NCI-H146 treated with DMSO at 0.1 percent for 48 hours (cell line): ENCODE results near the gene PDIA3.
"Not testable (repeated sequence)": the region's sequence is repeated elsewhere in the genome, so short reads cannot be mapped to it uniquely, and the experiment has no call there.

ENCODE experiments used
- DNase-seq: peaks from one replicate; lab custom pipeline; 2025; ENCODE audit not compliant: unreplicated experiment; lab: John Stamatoyannopoulos, UW

Gene PDIA3

GRCh38 chr15:43808960-43809678, 62.9 kb downstream of the PDIA3 start:
- DNase-seq: no peak

GRCh38 chr15:43815064-43815463, 68.8 kb downstream of the PDIA3 start:
- DNase-seq: not testable (repeated sequence)

- no peak for DNase-seq
Measured at GRCh38 chr15:43821505-43821904, 75.3 kb downstream of the PDIA3 start.
